Panc1 (cell line): ENCODE data around the gene ATG2B. TPM values are rescaled to one million over a fixed set of nuclear protein-coding genes. Genes with fewer than 3 reads are reported as not detected.

ENCODE experiments used
- ATAC-seq: fragments of 200-7000 bp; cut with Tn5 transposase; 2 replicates; pipeline ENCODE4 v1.9.1; 2020; ENCODE audit warnings: mild to moderate bottlenecking, moderate library complexity
- BruUV-seq: library from RNA; stranded (reverse); fragments of 400-500 nt; replicated peaks from 2 replicates; lab custom pipeline; 2021; lab: Mats Ljungman, UMichigan
- CTCF ChIA-PET: fragments of 300-600 bp; sonication (Branson Sonifier 250); formaldehyde crosslinking; loops from one replicate; lab custom pipeline; 2022; ENCODE audit warnings: antibody characterized with exemption; lab: Charles Lee
- POLR2A ChIA-PET: fragments of 300-600 bp; sonication (Branson Sonifier 250); formaldehyde crosslinking; loops from one replicate; lab custom pipeline; 2022; ENCODE audit warnings: antibody characterized with exemption; lab: Charles Lee
- DNase-seq: peaks from one replicate; pipeline ENCODE4 v3.0.0-alpha.2; 2010; ENCODE audit warnings: low read depth, low spot score
- H3K27ac ChIP-seq: 2 replicates; pipeline ENCODE4 v1.5.1; 2011; ENCODE audit warnings: mild to moderate bottlenecking, low read length, inconsistent platforms
- H3K27me3 ChIP-seq: fragments of 200-500 bp; sonication (Bioruptor generic); 2 replicates; pipeline ENCODE4 v1.6.0; 2014; ENCODE audit warnings: low read length, inconsistent platforms; ENCODE audit not compliant: control insufficient read depth, insufficient read depth
- H3K36me3 ChIP-seq: fragments of 200-500 bp; sonication (Bioruptor generic); 2 replicates; pipeline ENCODE4 v1.5.1; 2014; ENCODE audit warnings: inconsistent platforms, mild to moderate bottlenecking, low read length, moderate library complexity; ENCODE audit not compliant: control insufficient read depth, insufficient read depth
- H3K4me1 ChIP-seq: 2 replicates; pipeline ENCODE4 v1.5.1; 2011; ENCODE audit warnings: inconsistent platforms, mild to moderate bottlenecking, low read length, moderate library complexity; ENCODE audit not compliant: control insufficient read depth, insufficient read depth
- H3K4me3 ChIP-seq, 2 experiments: 2 replicates each; pipeline ENCODE4 v1.5.1; 2011 to 2012; ENCODE audit warnings: low read depth in 2 of 2, low read length in 2 of 2, mild to moderate bottlenecking in 2 of 2, inconsistent platforms in 1 of 2, moderate library complexity in 1 of 2
- H3K9me3 ChIP-seq: fragments of 200-500 bp; sonication (Bioruptor generic); 2 replicates; pipeline ENCODE4 v1.5.1; 2014; ENCODE audit warnings: low read depth, mild to moderate bottlenecking, inconsistent platforms, low read length, moderate library complexity; ENCODE audit not compliant: control insufficient read depth, insufficient read depth
- POLR2AphosphoS5 ChIP-seq: IDR thresholded peaks from 2 replicates; pipeline ENCODE4 v1.6.1; 2012; ENCODE audit warnings: mild to moderate bottlenecking, low read depth, low read length, moderate library complexity
- SIN3A ChIP-seq: IDR thresholded peaks from 2 replicates; pipeline ENCODE4 v1.6.1; 2012; ENCODE audit warnings: low read depth, mild to moderate bottlenecking, low read length, moderate library complexity, borderline replicate concordance; ENCODE audit not compliant: insufficient read depth
- TCF7L2 ChIP-seq: IDR thresholded peaks from 2 replicates; pipeline ENCODE4 v1.6.1; 2011; ENCODE audit warnings: mild to moderate bottlenecking, low read depth, low read length, inconsistent platforms
- in situ Hi-C: cut with HindIII; loops from 2 replicates; pipeline ENCODE4 v1.10.0; 2016; ENCODE audit warnings: low sequenced_read_pairs, low pct_unique_long_range_greater_than_20kb
- intact Hi-C: fragments of 100-400 bp; cut with micrococcal nuclease; formaldehyde crosslinking; loops from one replicate; pipeline ENCODE4 v1.10.0; 2022; ENCODE audit not compliant: unreplicated experiment
- total RNA-seq: library from RNA; stranded (reverse); gene quantifications from one replicate; pipeline ENCODE4 v1.2.1, GENCODE V29; 2021; ENCODE audit not compliant: unreplicated experiment
- TF ChIP-seq, protein P1 (sequence below): fragments of 450-650 bp; IDR thresholded peaks from 2 replicates; pipeline ENCODE4 v1.5.1; 2017; ENCODE audit warnings: mild to moderate bottlenecking
- TF ChIP-seq, protein P2 (sequence below), 2 experiments: IDR thresholded peaks; 2 replicates each; pipeline ENCODE4 v1.6.1; 2011 to 2012; ENCODE audit warnings: low read depth in 2 of 2, control low read depth in 1 of 2, low read length in 1 of 2, mild to moderate bottlenecking in 1 of 2, moderate library complexity in 1 of 2; ENCODE audit not compliant: insufficient read depth in 1 of 2

ATG2B gene
- total RNA-seq, 1 experiment from 2014 or later = 2.6 TPM

DNA sequence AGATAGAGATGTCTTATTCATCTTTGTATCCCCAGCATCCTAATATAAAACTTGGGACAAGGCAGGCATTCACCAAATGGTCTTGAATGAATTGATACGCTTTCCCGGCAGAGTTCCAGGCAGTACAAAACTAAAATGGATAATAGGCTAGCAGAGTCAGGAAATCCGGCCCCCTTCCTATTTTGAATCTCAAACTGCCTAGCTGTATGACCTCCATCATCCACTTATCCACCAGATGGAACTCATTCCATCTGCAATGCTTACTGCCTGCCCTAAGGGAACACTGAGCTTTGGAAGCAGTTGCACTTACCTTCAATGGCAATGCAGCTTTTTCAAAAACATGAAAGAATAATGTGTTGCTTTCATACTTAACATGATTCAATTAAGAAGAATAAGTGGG is 63.7 kb downstream of the ATG2B start:
- Histone ChIP-seq H3K4me1 (no peaks in the 10 kb centered on the region), H3K9me3 (no peaks in the 10 kb centered on the region), H3K4me3 (no peak overlapping the region), H3K27me3 (no peaks in the 10 kb centered on the region), H3K27ac (no peak overlapping the region), H3K36me3 (no peaks in the 10 kb centered on the region)
- ATAC-seq (no peak), DNase-seq (no peak)
- ChIA-PET CTCF (interaction anchor here (0.6 kb wide), 1 partner anchor 126 kb away, joined by 7 read pairs; no protein-coding TSS in a partner anchor), POLR2A (no interaction called here)
- TF ChIP-seq, protein P1, sequence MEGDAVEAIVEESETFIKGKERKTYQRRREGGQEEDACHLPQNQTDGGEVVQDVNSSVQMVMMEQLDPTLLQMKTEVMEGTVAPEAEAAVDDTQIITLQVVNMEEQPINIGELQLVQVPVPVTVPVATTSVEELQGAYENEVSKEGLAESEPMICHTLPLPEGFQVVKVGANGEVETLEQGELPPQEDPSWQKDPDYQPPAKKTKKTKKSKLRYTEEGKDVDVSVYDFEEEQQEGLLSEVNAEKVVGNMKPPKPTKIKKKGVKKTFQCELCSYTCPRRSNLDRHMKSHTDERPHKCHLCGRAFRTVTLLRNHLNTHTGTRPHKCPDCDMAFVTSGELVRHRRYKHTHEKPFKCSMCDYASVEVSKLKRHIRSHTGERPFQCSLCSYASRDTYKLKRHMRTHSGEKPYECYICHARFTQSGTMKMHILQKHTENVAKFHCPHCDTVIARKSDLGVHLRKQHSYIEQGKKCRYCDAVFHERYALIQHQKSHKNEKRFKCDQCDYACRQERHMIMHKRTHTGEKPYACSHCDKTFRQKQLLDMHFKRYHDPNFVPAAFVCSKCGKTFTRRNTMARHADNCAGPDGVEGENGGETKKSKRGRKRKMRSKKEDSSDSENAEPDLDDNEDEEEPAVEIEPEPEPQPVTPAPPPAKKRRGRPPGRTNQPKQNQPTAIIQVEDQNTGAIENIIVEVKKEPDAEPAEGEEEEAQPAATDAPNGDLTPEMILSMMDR = no peak
- no peak for TF ChIP-seq TCF7L2
- no peak for TF ChIP-seq SIN3A
- TF ChIP-seq, protein P2, sequence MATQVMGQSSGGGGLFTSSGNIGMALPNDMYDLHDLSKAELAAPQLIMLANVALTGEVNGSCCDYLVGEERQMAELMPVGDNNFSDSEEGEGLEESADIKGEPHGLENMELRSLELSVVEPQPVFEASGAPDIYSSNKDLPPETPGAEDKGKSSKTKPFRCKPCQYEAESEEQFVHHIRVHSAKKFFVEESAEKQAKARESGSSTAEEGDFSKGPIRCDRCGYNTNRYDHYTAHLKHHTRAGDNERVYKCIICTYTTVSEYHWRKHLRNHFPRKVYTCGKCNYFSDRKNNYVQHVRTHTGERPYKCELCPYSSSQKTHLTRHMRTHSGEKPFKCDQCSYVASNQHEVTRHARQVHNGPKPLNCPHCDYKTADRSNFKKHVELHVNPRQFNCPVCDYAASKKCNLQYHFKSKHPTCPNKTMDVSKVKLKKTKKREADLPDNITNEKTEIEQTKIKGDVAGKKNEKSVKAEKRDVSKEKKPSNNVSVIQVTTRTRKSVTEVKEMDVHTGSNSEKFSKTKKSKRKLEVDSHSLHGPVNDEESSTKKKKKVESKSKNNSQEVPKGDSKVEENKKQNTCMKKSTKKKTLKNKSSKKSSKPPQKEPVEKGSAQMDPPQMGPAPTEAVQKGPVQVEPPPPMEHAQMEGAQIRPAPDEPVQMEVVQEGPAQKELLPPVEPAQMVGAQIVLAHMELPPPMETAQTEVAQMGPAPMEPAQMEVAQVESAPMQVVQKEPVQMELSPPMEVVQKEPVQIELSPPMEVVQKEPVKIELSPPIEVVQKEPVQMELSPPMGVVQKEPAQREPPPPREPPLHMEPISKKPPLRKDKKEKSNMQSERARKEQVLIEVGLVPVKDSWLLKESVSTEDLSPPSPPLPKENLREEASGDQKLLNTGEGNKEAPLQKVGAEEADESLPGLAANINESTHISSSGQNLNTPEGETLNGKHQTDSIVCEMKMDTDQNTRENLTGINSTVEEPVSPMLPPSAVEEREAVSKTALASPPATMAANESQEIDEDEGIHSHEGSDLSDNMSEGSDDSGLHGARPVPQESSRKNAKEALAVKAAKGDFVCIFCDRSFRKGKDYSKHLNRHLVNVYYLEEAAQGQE (IDR thresholded peaks at IDR 0.05; ENCODE audit: insufficient read depth in 1 of 2, low read depth in 2 of 2, low read length in 1 of 2) = no peak
- TF ChIP-seq POLR2AphosphoS5 = no peak
- in situ Hi-C loops = no loop called here
- BruUV-seq = no TSS peak
- intact Hi-C loops = no loop called here

DNA sequence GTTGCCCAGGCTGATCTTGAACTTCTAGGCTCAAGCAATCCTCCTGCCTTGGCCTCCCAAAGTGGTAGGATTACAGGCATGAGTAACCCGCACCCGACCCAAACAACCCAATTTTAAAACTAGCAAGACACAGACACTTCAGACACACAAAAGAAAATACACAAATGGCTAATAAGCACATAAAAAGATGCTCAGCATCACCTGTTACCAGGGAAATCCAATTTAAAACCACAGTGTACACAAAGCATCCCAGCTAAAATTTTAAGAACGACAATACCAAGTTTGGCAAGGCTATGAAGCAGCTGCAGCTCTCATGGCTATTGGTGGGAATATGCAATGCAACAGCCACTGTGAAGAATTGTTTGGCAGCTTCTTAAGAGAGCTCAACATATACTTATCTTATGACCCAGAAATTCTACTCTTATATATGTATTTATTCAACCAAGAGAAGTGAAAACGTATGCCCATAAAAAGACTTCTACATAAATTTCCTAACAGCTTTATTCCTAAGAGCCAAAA is 65.1 kb downstream of the ATG2B start:
- in situ Hi-C loops (no loop called here), intact Hi-C loops (loop anchor here (1.0 kb wide), 1 partner anchor 126 kb away; no protein-coding TSS in a partner anchor)
- ATAC-seq (no peak), DNase-seq (no peak)
- BruUV-seq = no TSS peak
- Histone ChIP-seq H3K9me3 (no peaks in the 10 kb centered on the region), H3K27ac (no peak overlapping the region), H3K4me1 (no peaks in the 10 kb centered on the region), H3K36me3 (no peaks in the 10 kb centered on the region), H3K27me3 (no peaks in the 10 kb centered on the region), H3K4me3 (no peak overlapping the region)
- ChIA-PET POLR2A (no interaction called here), CTCF (no interaction called here)
- no peak for TF ChIP-seq SIN3A
- TF ChIP-seq, protein P2 (IDR thresholded peaks at IDR 0.05; ENCODE audit: insufficient read depth in 1 of 2, low read depth in 2 of 2, low read length in 1 of 2) = no peak
- no peak for TF ChIP-seq TCF7L2
- TF ChIP-seq, protein P1 = no peak
